Erythroblast (primary cell): ENCODE data around the gene STX3.

Experiments used
- GATA1 ChIP-seq: IDR thresholded peaks from 2 replicates; pipeline ENCODE4 v1.6.1; 2011; ENCODE audit warnings: low read depth, mild to moderate bottlenecking, control low read depth, low read length, moderate library complexity
- POLR2A ChIP-seq: IDR thresholded peaks from 2 replicates; pipeline ENCODE4 v1.6.1; 2011; ENCODE audit warnings: mild to moderate bottlenecking, low read length

DNA sequence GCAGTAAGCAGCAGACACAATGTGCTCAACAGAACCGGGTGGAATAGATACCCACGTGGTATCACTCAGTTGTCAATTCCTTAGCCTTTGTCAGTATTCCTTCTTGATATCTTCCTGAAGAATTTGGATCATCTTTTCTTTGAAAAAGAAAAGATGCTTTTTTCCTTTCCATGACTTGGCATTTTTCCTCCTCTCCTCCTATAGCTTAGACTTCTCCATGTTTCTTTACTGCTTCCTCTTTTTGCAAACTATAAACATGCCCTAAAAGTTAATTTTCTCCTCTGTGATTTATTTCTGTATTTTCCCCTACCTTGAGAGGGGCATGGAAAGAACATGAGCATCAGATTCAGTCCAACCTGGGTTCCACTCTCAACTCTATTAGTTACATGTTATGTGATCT, 78.4 kb downstream of the STX3 start:
- TF ChIP-seq GATA1 (no peak), POLR2A (no peak)
